K562 (cell line): Measurements from ENCODE around the gene CELSR2. TPM values are rescaled to one million over a fixed set of nuclear protein-coding genes. Genes with fewer than 3 reads are reported as not detected.
A peak's percentile ranks its signal among the peaks of the same experiment; 100 is the strongest.

Source experiments
- BRF1 ChIP-seq: IDR thresholded peaks from 3 replicates; pipeline ENCODE4 v1.6.1; 2011; ENCODE audit warnings: borderline replicate concordance, mild to moderate bottlenecking; ENCODE audit not compliant: insufficient read length; ENCODE audit errors: extremely low read depth
- CCAR2 ChIP-seq: fragments of 200-400 bp; formaldehyde crosslinking; IDR thresholded peaks from 2 replicates; pipeline ENCODE4 v1.6.1; 2017; ENCODE audit warnings: mild to moderate bottlenecking, low read depth, low read length
- CHD2 ChIP-seq: IDR thresholded peaks from 2 replicates; pipeline ENCODE4 v1.6.1; 2011; ENCODE audit warnings: low read depth, low read length
- CHD7 ChIP-seq: fragments of 200-600 bp; sonication (generic); IDR thresholded peaks from one replicate; pipeline ENCODE4 v1.6.1; 2012; ENCODE audit warnings: mild to moderate bottlenecking, low read depth, low read length, inconsistent platforms
- HMGN3 ChIP-seq: IDR thresholded peaks from 2 replicates; pipeline ENCODE4 v1.6.1; 2011; ENCODE audit warnings: borderline replicate concordance, low read depth, mild to moderate bottlenecking, mixed read lengths, low read length; ENCODE audit not compliant: insufficient read length; ENCODE audit errors: extremely low read depth
- MAFG ChIP-seq: fragments of 450-650 bp; conservative IDR thresholded peaks from 2 replicates; pipeline ENCODE4 v1.6.1; 2016; ENCODE audit warnings: missing genetic modification characterization, missing compliant biosample characterization
- POLR2A ChIP-seq: fragments of 450-650 bp; conservative IDR thresholded peaks from 2 replicates; pipeline ENCODE4 v1.6.1; 2016
- PREB ChIP-seq: sonication (generic); formaldehyde crosslinking; IDR thresholded peaks from 2 replicates; pipeline ENCODE4 v1.8.1; 2023; ENCODE audit warnings: mild to moderate bottlenecking, missing genetic modification reagents
- SMC3 ChIP-seq: conservative IDR thresholded peaks from 2 replicates; pipeline ENCODE4 v1.6.1; 2011; ENCODE audit warnings: low read depth, low read length, improper control_type of control experiment; ENCODE audit not compliant: insufficient read depth
- SUPT5H ChIP-seq: fragments of 450-650 bp; IDR thresholded peaks from 2 replicates; pipeline ENCODE4 v1.6.1; 2016
- ZKSCAN3 ChIP-seq: fragments of 250-450 bp; sonication (Bioruptor Pico); IDR thresholded peaks from 2 replicates; pipeline ENCODE4 v1.4.0; 2020
- ZNF134 ChIP-seq: fragments of 250-450 bp; sonication (Bioruptor Pico); conservative IDR thresholded peaks from 2 replicates; pipeline ENCODE4 v1.4.0; 2020
- ZNF23 ChIP-seq: fragments of 250-450 bp; sonication (Bioruptor Pico); IDR thresholded peaks from 2 replicates; pipeline ENCODE4 v1.4.0; 2020; ENCODE audit warnings: mild to moderate bottlenecking
- ZNF324 ChIP-seq: fragments of 250-450 bp; sonication (Bioruptor Pico); IDR thresholded peaks from 2 replicates; pipeline ENCODE4 v1.4.0; 2020; ENCODE audit warnings: mild to moderate bottlenecking
- ZNF740 ChIP-seq, 3 experiments: fragments of 200-800 bp in 1 of 3; sonication (Bioruptor generic) in 1 of 3; sonication (generic) in 1 of 3; formaldehyde crosslinking in 1 of 3; IDR thresholded peaks; 2 replicates each; pipeline versions ENCODE4 v1.6.1 to v1.8.0; 2016 to 2022; ENCODE audit warnings: mild to moderate bottlenecking in 2 of 3, missing compliant biosample characterization in 2 of 3, missing genetic modification characterization in 2 of 3, missing genetic modification reagents in 1 of 3
- polyA plus RNA-seq, 8 experiments: library from polyadenylated mRNA; depleted of rRNA in 4 of 8; stranded (reverse) in 5 of 8; unstranded in 3 of 8; fragments of >200 nt; fragmentation: Nextera tagmentation in 2 of 8; fragmentation: Illumina TruSeq in 1 of 8; extraction: Ambion mirVana in 2 of 8; extraction: Trizol in 1 of 8; gene quantifications; 2 replicates each; pipeline versions ENCODE4 v1.2.1 to v1.2.3, GENCODE V29; 2011 to 2014; ENCODE audit warnings: inconsistent platforms in 1 of 8, missing spikeins in 1 of 8
- total RNA-seq, 7 experiments: library from RNA; depleted of rRNA in 6 of 7; stranded (reverse); fragments of >200 nt in 6 of 7; fragmentation: Illumina TruSeq in 2 of 7; extraction: Trizol in 2 of 7; gene quantifications; 2 replicates each; pipeline versions ENCODE4 v1.2.1 to v1.2.3, GENCODE V29; 2011 to 2021; ENCODE audit warnings: low replicate concordance in 1 of 7

CELSR2 gene
- total and polyA plus RNA-seq, 9 of the 15 experiments (the other 6 are each of a cell fraction or from before 2014, with no cell fraction given), result 0.31 to 21.9 (median 4.2) TPM

GRCh38 chr1:109201123-109201703 lies 48.1 kb upstream of the CELSR2 start (continued):
- TF ChIP-seq ZNF134, result no peak
- peak; percentile 71 for TF ChIP-seq SMC3
- no peak for TF ChIP-seq POLR2A
- no peak for TF ChIP-seq ZNF23 (CRISPR knock-in tag)
- TF ChIP-seq CHD2, result no peak
- no peak for TF ChIP-seq ZKSCAN3
- TF ChIP-seq BRF1, result no peak
- no peak for TF ChIP-seq HMGN3
- no peak for TF ChIP-seq ZNF324
- peak; percentile 36; the same call in 1 of the 2 replicates for TF ChIP-seq MAFG (tag)
- no peak for TF ChIP-seq SUPT5H
- TF ChIP-seq CCAR2, result no peak
- TF ChIP-seq CHD7, result no peak
- TF ChIP-seq PREB (CRISPR knock-in tag), result no peak
- no peak for TF ChIP-seq ZNF740 (CRISPR knock-in tag; IDR thresholded peaks at IDR 0.05)
- TF ChIP-seq ZNF740 (tag; IDR thresholded peaks at IDR 0.05), result no peak
